HEK293 (cell line): ENCODE measurements around the gene ADAMTSL4.

Experiments
- FEZF1 ChIP-seq: fragments of 450-650 bp; formaldehyde crosslinking; IDR thresholded peaks from 2 replicates; pipeline ENCODE4 v1.5.1; 2016; ENCODE audit warnings: missing biosample characterization, missing genetic modification characterization
- KLF10 ChIP-seq: fragments of 450-650 bp; IDR thresholded peaks from 2 replicates; pipeline ENCODE4 v1.5.1; 2018; ENCODE audit warnings: missing biosample characterization, mild to moderate bottlenecking, missing genetic modification characterization
- PRDM6 ChIP-seq: fragments of 450-650 bp; formaldehyde crosslinking; IDR thresholded peaks from 2 replicates; pipeline ENCODE4 v1.5.1; 2017; ENCODE audit warnings: missing biosample characterization, missing genetic modification characterization
- RBAK ChIP-seq: fragments of 450-650 bp; formaldehyde crosslinking; IDR thresholded peaks from 2 replicates; pipeline ENCODE4 v1.5.1; 2016; ENCODE audit warnings: missing biosample characterization, missing genetic modification characterization
- TCF7L2 ChIP-seq: IDR thresholded peaks from 2 replicates; pipeline ENCODE4 v1.6.1; 2011; ENCODE audit warnings: low read depth, mild to moderate bottlenecking, inconsistent platforms, low read length, moderate library complexity, borderline replicate concordance
- YY1 ChIP-seq: fragments of 450-650 bp; formaldehyde crosslinking; IDR thresholded peaks from 2 replicates; pipeline ENCODE4 v1.5.1; 2018; ENCODE audit warnings: missing biosample characterization, missing genetic modification characterization
- ZBTB17 ChIP-seq: fragments of 450-650 bp; formaldehyde crosslinking; IDR thresholded peaks from 2 replicates; pipeline ENCODE4 v1.5.1; 2016; ENCODE audit warnings: missing biosample characterization, missing genetic modification characterization
- ZBTB21 ChIP-seq: fragments of 450-650 bp; formaldehyde crosslinking; IDR thresholded peaks from 2 replicates; pipeline ENCODE4 v1.5.1; 2017; ENCODE audit warnings: missing biosample characterization, missing genetic modification characterization
- ZFP37 ChIP-seq: fragments of 450-650 bp; formaldehyde crosslinking; IDR thresholded peaks from 2 replicates; pipeline ENCODE4 v1.5.1; 2016; ENCODE audit warnings: missing biosample characterization, missing genetic modification characterization
- ZFP41 ChIP-seq: fragments of 450-650 bp; formaldehyde crosslinking; IDR thresholded peaks from 2 replicates; pipeline ENCODE4 v1.5.1; 2016; ENCODE audit warnings: missing biosample characterization, missing genetic modification characterization, borderline replicate concordance
- ZIC2 ChIP-seq: fragments of 450-650 bp; formaldehyde crosslinking; IDR thresholded peaks from 2 replicates; pipeline ENCODE4 v1.5.1; 2016; ENCODE audit warnings: missing biosample characterization, missing genetic modification characterization
- ZNF155 ChIP-seq: fragments of 450-650 bp; formaldehyde crosslinking; IDR thresholded peaks from 2 replicates; pipeline ENCODE4 v1.5.1; 2016; ENCODE audit warnings: missing biosample characterization, missing genetic modification characterization
- ZNF16 ChIP-seq: fragments of 450-650 bp; formaldehyde crosslinking; IDR thresholded peaks from 2 replicates; pipeline ENCODE4 v1.5.1; 2016; ENCODE audit warnings: low read depth, missing biosample characterization, missing genetic modification characterization
- ZNF19 ChIP-seq: fragments of 450-650 bp; formaldehyde crosslinking; IDR thresholded peaks from 2 replicates; pipeline ENCODE4; 2016; ENCODE audit warnings: missing biosample characterization, missing genetic modification characterization, low read depth
- ZNF391 ChIP-seq: fragments of 450-650 bp; formaldehyde crosslinking; IDR thresholded peaks from 2 replicates; pipeline ENCODE4 v1.5.1; 2016; ENCODE audit warnings: low read depth, missing biosample characterization, missing genetic modification characterization, borderline replicate concordance
- ZNF514 ChIP-seq: fragments of 450-650 bp; formaldehyde crosslinking; IDR thresholded peaks from 2 replicates; pipeline ENCODE4 v1.5.1; 2016; ENCODE audit warnings: missing biosample characterization, missing genetic modification characterization
- ZNF518A ChIP-seq: fragments of 450-650 bp; formaldehyde crosslinking; conservative IDR thresholded peaks from 2 replicates; pipeline ENCODE4 v1.5.1; 2016; ENCODE audit warnings: low read depth, missing biosample characterization, missing genetic modification characterization
- ZNF548 ChIP-seq: fragments of 450-650 bp; formaldehyde crosslinking; IDR thresholded peaks from 2 replicates; pipeline ENCODE4 v1.5.1; 2016; ENCODE audit warnings: missing biosample characterization, missing genetic modification characterization
- ZNF558 ChIP-seq: fragments of 450-650 bp; formaldehyde crosslinking; IDR thresholded peaks from 2 replicates; pipeline ENCODE4 v1.5.1; 2016; ENCODE audit warnings: missing biosample characterization, missing genetic modification characterization
- ZNF600 ChIP-seq: fragments of 450-650 bp; formaldehyde crosslinking; IDR thresholded peaks from 2 replicates; pipeline ENCODE4 v1.5.1; 2016; ENCODE audit warnings: missing biosample characterization, missing genetic modification characterization
- ZNF677 ChIP-seq: fragments of 450-650 bp; IDR thresholded peaks from 2 replicates; pipeline ENCODE4 v1.5.0; 2018; ENCODE audit warnings: missing biosample characterization, mild to moderate bottlenecking, missing genetic modification characterization, moderate library complexity
- ZNF76 ChIP-seq: fragments of 450-650 bp; formaldehyde crosslinking; IDR thresholded peaks from 2 replicates; pipeline ENCODE4; 2016; ENCODE audit warnings: low read depth, missing biosample characterization, missing genetic modification characterization, borderline replicate concordance
- ZNF776 ChIP-seq: fragments of 450-650 bp; formaldehyde crosslinking; IDR thresholded peaks from 2 replicates; pipeline ENCODE4 v1.5.0; 2017; ENCODE audit warnings: missing biosample characterization, missing genetic modification characterization, borderline replicate concordance
- ZNF830 ChIP-seq: fragments of 450-650 bp; IDR thresholded peaks from 2 replicates; pipeline ENCODE4 v1.5.0; 2018; ENCODE audit warnings: missing biosample characterization, missing genetic modification characterization, low read depth, mild to moderate bottlenecking, moderate library complexity
- ZSCAN16 ChIP-seq: fragments of 450-650 bp; formaldehyde crosslinking; IDR thresholded peaks from 2 replicates; pipeline ENCODE4 v1.5.1; 2016; ENCODE audit warnings: missing biosample characterization, missing genetic modification characterization
- TF ChIP-seq, protein P1 (sequence below): fragments of 450-650 bp; formaldehyde crosslinking; IDR thresholded peaks from 2 replicates; pipeline ENCODE4 v1.5.1; 2016; ENCODE audit warnings: missing biosample characterization, missing genetic modification characterization
- TF ChIP-seq, protein P2 (sequence below): fragments of 450-650 bp; formaldehyde crosslinking; IDR thresholded peaks from 2 replicates; pipeline ENCODE4 v1.5.1; 2016; ENCODE audit warnings: missing biosample characterization, missing genetic modification characterization
- TF ChIP-seq, protein P3 (sequence below): fragments of 450-650 bp; formaldehyde crosslinking; IDR thresholded peaks from 2 replicates; pipeline ENCODE4 v1.5.1; 2016; ENCODE audit warnings: missing biosample characterization, missing genetic modification characterization, borderline replicate concordance

The ADAMTSL4 gene

GRCh38 chr1:150561254-150561973, 12.2 kb downstream of the ADAMTSL4 start (continued):
- TF ChIP-seq ZIC2 (tag by site-specific recombination) (peak; percentile 88), PRDM6 (no peak), ZNF776 (no peak), FEZF1 (tag by site-specific recombination) (no peak), ZNF548 (tag by site-specific recombination) (no peak), ZBTB21 (no peak; the same call in 1 of the 2 replicates), YY1 (no peak), TCF7L2 (no peak), ZNF600 (tag by site-specific recombination) (peak; percentile 89), ZNF155 (tag by site-specific recombination) (no peak), ZNF677 (tag by site-specific recombination) (no peak), ZNF76 (tag by site-specific recombination) (peak; percentile 42), ZNF830 (tag by site-specific recombination) (no peak), ZNF558 (tag by site-specific recombination) (no peak; the same call in 1 of the 2 replicates), ZFP37 (tag by site-specific recombination) (0 out of 2 replicates have a peak, but pooled peaks have one; percentile 58), KLF10 (tag by site-specific recombination) (peak; percentile 68; the same call in 1 of the 2 replicates), ZBTB17 (peak; percentile 92), ZNF514 (no peak), RBAK (no peak), ZNF19 (tag by site-specific recombination) (no peak), ZNF518A (tag by site-specific recombination) (no peak), ZSCAN16 (tag by site-specific recombination) (peak; percentile 98), ZNF16 (tag by site-specific recombination) (no peak), ZNF391 (peak; percentile 78; the same call in 1 of the 2 replicates), ZFP41 (no peak)
- TF ChIP-seq, protein P1, sequence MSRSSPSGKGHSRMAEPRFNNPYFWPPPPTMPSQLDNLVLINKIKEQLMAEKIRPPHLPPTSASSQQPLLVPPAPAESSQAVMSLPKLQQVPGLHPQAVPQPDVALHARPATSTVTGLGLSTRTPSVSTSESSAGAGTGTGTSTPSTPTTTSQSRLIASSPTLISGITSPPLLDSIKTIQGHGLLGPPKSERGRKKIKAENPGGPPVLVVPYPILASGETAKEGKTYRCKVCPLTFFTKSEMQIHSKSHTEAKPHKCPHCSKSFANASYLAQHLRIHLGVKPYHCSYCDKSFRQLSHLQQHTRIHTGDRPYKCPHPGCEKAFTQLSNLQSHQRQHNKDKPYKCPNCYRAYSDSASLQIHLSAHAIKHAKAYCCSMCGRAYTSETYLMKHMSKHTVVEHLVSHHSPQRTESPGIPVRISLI (tag by site-specific recombination): no peak
- TF ChIP-seq, protein P2, sequence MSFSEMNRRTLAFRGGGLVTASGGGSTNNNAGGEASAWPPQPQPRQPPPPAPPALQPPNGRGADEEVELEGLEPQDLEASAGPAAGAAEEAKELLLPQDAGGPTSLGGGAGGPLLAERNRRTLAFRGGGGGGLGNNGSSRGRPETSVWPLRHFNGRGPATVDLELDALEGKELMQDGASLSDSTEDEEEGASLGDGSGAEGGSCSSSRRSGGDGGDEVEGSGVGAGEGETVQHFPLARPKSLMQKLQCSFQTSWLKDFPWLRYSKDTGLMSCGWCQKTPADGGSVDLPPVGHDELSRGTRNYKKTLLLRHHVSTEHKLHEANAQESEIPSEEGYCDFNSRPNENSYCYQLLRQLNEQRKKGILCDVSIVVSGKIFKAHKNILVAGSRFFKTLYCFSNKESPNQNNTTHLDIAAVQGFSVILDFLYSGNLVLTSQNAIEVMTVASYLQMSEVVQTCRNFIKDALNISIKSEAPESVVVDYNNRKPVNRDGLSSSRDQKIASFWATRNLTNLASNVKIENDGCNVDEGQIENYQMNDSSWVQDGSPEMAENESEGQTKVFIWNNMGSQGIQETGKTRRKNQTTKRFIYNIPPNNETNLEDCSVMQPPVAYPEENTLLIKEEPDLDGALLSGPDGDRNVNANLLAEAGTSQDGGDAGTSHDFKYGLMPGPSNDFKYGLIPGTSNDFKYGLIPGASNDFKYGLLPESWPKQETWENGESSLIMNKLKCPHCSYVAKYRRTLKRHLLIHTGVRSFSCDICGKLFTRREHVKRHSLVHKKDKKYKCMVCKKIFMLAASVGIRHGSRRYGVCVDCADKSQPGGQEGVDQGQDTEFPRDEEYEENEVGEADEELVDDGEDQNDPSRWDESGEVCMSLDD (tag by site-specific recombination): no peak
- TF ChIP-seq, protein P3, sequence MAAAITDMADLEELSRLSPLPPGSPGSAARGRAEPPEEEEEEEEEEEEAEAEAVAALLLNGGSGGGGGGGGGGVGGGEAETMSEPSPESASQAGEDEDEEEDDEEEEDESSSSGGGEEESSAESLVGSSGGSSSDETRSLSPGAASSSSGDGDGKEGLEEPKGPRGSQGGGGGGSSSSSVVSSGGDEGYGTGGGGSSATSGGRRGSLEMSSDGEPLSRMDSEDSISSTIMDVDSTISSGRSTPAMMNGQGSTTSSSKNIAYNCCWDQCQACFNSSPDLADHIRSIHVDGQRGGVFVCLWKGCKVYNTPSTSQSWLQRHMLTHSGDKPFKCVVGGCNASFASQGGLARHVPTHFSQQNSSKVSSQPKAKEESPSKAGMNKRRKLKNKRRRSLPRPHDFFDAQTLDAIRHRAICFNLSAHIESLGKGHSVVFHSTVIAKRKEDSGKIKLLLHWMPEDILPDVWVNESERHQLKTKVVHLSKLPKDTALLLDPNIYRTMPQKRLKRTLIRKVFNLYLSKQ (tag by site-specific recombination): no peak
